Measurements from ENCODE around the gene PARP16. TPM values are rescaled to one million over a fixed set of nuclear protein-coding genes. Genes with fewer than 3 reads are reported as not detected.
A peak's percentile ranks its signal among the peaks of the same experiment; 100 is the strongest.

The PARP16 gene, protein sequence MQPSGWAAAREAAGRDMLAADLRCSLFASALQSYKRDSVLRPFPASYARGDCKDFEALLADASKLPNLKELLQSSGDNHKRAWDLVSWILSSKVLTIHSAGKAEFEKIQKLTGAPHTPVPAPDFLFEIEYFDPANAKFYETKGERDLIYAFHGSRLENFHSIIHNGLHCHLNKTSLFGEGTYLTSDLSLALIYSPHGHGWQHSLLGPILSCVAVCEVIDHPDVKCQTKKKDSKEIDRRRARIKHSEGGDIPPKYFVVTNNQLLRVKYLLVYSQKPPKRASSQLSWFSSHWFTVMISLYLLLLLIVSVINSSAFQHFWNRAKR
- 10 to 100 TPM in 1 of 4 donors, 1 to 10 TPM in 3; 5.6 to 11.0 (median 7.5) TPM for total RNA-seq

DNA sequence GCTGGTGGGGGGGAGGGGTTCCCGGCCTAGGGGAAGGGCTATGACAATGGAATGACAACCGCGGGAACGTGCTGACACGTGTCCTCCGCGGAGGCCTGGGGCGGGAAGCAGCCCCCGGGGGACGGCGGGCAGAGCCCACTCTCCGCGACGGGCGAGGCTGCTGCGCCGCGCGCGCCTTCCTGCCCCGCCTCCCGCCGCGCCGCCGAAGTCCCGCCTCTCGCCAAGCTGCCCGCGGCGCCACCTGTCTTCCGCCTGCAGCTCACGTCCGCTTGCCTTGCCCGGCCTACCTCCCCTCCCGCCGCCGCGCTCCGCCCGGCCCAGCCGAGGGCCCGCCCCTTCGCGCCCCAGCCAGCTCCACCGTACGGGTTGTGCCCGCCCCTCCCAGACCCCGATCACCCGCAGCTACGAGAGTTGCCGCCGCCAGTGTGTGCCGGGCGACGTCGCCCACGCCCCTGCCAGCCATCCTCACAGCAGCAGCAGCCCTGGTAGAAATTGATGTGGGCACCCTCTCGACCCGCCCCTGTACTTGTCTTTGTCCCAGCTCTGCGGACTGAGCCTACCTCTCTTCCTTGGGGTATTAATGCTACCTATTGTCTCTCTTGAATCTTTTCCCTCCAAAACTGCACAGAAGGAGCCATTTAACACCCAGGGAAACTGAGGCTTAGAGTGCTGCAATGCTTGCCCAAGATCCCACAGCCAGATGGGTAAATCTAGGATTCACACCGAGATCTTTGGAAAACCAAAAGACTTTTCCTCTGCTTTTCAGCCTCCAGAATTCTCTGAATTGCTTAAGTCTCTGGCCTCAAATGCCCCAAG, at the start of gene PARP16:
Gene PARP16 (minus strand): TSS at position 180 of the 816 bp plus-strand sequence. CDS start 457 bp downstream, outside the sequence.
- peak; percentile 47 for DNase-seq (ENCODE audit: low spot score)
- ATAC-seq (ENCODE audit: low FRiP score), result peak; percentile 92
- TF ChIP-seq, protein P1, sequence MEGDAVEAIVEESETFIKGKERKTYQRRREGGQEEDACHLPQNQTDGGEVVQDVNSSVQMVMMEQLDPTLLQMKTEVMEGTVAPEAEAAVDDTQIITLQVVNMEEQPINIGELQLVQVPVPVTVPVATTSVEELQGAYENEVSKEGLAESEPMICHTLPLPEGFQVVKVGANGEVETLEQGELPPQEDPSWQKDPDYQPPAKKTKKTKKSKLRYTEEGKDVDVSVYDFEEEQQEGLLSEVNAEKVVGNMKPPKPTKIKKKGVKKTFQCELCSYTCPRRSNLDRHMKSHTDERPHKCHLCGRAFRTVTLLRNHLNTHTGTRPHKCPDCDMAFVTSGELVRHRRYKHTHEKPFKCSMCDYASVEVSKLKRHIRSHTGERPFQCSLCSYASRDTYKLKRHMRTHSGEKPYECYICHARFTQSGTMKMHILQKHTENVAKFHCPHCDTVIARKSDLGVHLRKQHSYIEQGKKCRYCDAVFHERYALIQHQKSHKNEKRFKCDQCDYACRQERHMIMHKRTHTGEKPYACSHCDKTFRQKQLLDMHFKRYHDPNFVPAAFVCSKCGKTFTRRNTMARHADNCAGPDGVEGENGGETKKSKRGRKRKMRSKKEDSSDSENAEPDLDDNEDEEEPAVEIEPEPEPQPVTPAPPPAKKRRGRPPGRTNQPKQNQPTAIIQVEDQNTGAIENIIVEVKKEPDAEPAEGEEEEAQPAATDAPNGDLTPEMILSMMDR (IDR thresholded peaks at IDR 0.05), result no peak

DNA sequence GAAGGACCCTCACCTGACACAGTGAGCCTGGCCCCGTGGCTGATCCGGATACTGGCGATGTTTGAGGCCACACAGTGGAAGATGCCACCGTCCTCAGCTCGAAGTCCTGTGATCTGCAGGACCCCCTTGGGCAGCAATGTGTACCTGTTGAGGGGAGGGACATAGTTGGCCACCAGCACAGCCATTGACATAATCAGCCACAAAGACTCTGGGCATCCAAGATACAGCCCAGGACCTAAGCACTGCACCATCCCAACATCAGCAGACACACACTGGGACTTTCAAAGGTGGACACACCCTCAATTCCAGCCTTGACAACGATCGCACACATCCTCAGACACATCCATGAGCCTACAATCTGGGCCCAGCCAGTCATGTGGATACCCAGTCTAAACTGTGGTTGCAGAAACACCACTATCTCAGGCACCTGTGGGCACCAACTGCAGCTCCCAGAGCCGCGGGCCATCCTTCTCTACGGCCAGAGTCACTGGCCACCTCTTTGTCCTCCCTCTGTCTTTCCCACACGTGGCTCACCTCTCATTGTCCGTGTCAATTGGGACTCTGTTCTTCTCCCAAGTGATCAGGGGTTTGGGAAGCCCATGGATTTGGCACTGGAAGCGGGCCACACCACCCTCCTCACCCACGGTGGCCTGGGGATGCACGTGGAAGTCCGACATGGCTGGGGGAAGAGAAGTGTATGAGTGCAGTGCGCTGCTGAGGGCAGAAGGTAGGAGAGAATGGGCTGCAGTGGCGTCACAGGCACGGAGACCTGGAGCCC, 48.8 kb upstream of the PARP16 start:
- TF ChIP-seq, protein P1 (IDR thresholded peaks at IDR 0.05), result no peak
- ATAC-seq (ENCODE audit: low FRiP score), result no peak
- DNase-seq (ENCODE audit: low spot score), result no peak

DNA sequence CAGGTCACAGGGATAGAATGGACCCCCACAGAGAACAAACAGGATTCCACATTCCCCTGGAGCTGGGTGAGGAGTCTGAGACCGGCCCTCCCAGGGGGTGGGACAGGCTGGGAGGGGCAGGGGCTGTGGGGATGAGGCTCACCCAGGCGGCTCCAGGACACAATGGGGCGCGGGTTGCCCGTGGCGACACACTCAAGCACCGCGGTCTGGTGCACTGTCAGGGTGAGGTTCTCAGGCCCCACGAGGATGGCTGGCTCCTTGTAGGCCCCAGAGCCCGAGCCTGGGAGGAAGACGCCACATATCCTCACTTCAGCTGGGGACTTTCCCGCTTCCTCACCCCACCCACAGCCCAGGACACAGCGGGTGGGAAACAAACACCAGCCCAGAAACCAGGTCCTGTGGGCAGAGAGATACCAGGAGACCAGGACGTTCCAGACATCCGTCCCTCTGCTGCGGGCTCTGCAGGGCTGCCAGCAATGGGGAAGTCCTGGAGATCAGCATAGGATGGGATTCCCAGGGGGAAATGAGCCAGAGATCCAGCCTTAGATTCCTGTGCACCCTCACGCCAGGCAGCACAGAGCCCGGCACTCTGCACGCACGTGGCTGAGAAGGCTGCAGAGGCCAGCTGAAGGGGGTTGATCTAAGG, 48.0 kb upstream of the PARP16 start:
- TF ChIP-seq, protein P1 (IDR thresholded peaks at IDR 0.05), result no peak

DNA sequence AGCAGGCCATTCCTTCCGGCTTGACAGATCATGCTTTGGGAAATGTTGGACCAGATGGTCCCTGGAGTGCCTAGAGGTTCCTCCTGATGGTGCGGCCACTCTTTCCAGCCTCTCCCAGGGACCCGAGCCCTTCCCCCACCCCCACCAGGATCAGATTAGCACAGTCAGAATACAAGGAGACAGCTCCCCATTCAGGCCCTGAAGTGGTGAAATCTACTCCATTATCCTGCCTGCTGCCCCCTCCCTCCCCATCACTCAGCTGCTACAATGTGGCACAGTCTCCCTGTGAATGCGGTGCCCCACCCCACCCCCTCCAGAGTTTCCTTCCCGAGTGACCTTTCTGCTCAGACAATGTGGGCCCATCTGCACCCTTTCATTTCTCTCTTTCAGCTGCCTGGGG, 47.2 kb upstream of the PARP16 start:
- ATAC-seq (ENCODE audit: low FRiP score) (no peak), DNase-seq (ENCODE audit: low spot score) (no peak)
- TF ChIP-seq, protein P1 (IDR thresholded peaks at IDR 0.05), result no peak

More for the DNA sequence above, 48.0 kb upstream of the PARP16 start:
- no peak for ATAC-seq (ENCODE audit: low FRiP score)
- no peak for DNase-seq (ENCODE audit: low spot score)

DNA sequence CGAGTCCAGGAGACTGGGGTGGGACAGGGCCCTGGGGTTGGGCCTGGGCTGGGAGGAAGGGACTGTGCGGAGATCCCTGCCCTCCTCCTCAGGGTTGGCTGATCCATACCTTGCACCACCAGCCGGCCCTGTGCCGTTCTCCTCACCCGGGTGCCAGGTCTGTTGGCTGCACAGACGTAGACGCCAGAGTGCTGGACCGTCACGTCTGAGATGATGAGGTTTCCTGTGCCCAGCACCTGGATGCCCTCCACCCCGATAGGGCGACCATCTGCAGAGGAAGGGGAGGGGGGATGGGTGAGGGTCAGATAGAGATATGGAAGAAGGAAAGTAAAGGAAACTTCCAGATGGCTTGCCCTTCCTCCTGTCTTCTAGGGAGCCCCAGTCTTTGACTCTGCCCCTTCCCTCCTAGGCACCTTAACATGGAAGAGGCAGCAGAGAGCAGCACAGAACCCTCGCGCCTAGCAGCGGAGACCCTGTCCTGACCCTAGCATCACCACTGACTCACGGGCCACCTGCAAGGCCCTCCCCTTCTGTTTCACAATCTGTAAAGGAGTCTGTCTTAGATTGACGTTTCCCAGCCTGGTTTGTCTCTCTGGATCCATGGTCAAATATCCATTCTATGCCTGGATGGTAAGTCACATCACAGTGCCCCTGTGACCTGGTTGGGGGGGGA, 46.6 kb upstream of the PARP16 start:
- DNase-seq (ENCODE audit: low spot score), result no peak
- no peak for ATAC-seq (ENCODE audit: low FRiP score)
- TF ChIP-seq, protein P1 (IDR thresholded peaks at IDR 0.05), result no peak

Data from omental fat pad (tissue), 4 donors.